ENCODE results near the gene FYB2. TPM values are rescaled to one million over a fixed set of nuclear protein-coding genes. Genes with fewer than 3 reads are reported as not detected.

The FYB2 gene
- total RNA-seq, 1 donor from 2014 or later, result not detected

- H3K4me3 ChIP-seq (ENCODE audit: low read depth, low read length), result no peak overlapping the region
- TF ChIP-seq CTCF (conservative IDR thresholded peaks at IDR 0.05; ENCODE audit: low read depth, low read length), result no peak
- no peak for DNase-seq (ENCODE audit: low read depth)
Observed at GRCh38 chr1:56824938-56825337, 5.7 kb upstream of the FYB2 start.

GRCh38 chr1:56824271-56824670 is 5.1 kb upstream of the FYB2 start:
- DNase-seq (ENCODE audit: low read depth), result no peak
- no peak for TF ChIP-seq CTCF (conservative IDR thresholded peaks at IDR 0.05; ENCODE audit: low read depth, low read length)
- H3K4me3 ChIP-seq (ENCODE audit: low read depth, low read length), result no peak overlapping the region

GRCh38 chr1:56821462-56821797 is 2.2 kb upstream of the FYB2 start:
- no peak for TF ChIP-seq CTCF (conservative IDR thresholded peaks at IDR 0.05; ENCODE audit: low read depth, low read length)
- no peak for DNase-seq (ENCODE audit: low read depth)
- no peak overlapping the region for H3K4me3 ChIP-seq (ENCODE audit: low read depth, low read length)

- no peak for DNase-seq (ENCODE audit: low read depth)
- peak; percentile 100 for TF ChIP-seq CTCF (conservative IDR thresholded peaks at IDR 0.05; ENCODE audit: low read depth, low read length)
- H3K4me3 ChIP-seq (ENCODE audit: low read depth, low read length), result no peak overlapping the region
Observed at GRCh38 chr1:56820755-56821461, 1.7 kb upstream of the FYB2 start.

- TF ChIP-seq CTCF (conservative IDR thresholded peaks at IDR 0.05; ENCODE audit: low read depth, low read length), result no peak
Observed at GRCh38 chr1:56817716-56818463, 1.3 kb downstream of the FYB2 start.

GRCh38 chr1:56816909-56817308 is 2.3 kb downstream of the FYB2 start:
- DNase-seq (ENCODE audit: low read depth), result no peak
- no peak for TF ChIP-seq CTCF (conservative IDR thresholded peaks at IDR 0.05; ENCODE audit: low read depth, low read length)
- H3K4me3 ChIP-seq (ENCODE audit: low read depth, low read length), result no peak overlapping the region

More at GRCh38 chr1:56817716-56818463, 1.3 kb downstream of the FYB2 start:
- DNase-seq (ENCODE audit: low read depth), result no peak
- H3K4me3 ChIP-seq (ENCODE audit: low read depth, low read length), result no peak overlapping the region

Data from epithelial cell of proximal tubule (primary cell).